HUES6 (cell line): ENCODE measurements around the gene DNAAF8.

Experiments
- H3K27ac ChIP-seq: 2 replicates; pipeline ENCODE4 v1.7.0; 2013; ENCODE audit warnings: low read depth, mild to moderate bottlenecking, low read length, inconsistent platforms
- H3K27me3 ChIP-seq: 2 replicates; pipeline ENCODE4 v1.6.1; 2013; ENCODE audit warnings: low read length; ENCODE audit not compliant: control insufficient read depth, insufficient read depth
- H3K36me3 ChIP-seq: 2 replicates; pipeline ENCODE4 v1.6.1; 2013; ENCODE audit warnings: low read length; ENCODE audit not compliant: control insufficient read depth, insufficient read depth
- H3K4me1 ChIP-seq: 2 replicates; pipeline ENCODE4 v1.6.1; 2013; ENCODE audit warnings: low read length; ENCODE audit not compliant: control insufficient read depth, insufficient read depth
- H3K4me3 ChIP-seq: 2 replicates; pipeline ENCODE4 v1.5.1; 2013; ENCODE audit warnings: low read depth, low read length
- H3K9ac ChIP-seq: one replicate; pipeline ENCODE4 v1.6.1; 2013; ENCODE audit warnings: mild to moderate bottlenecking, low read length
- H3K9me3 ChIP-seq: 2 replicates; pipeline ENCODE4 v1.6.1; 2013; ENCODE audit warnings: low read depth, low read length; ENCODE audit not compliant: control insufficient read depth, insufficient read depth

DNAAF8 gene

GRCh38 chr16:4785758-4786433, 51.6 kb downstream of the DNAAF8 start:
- H3K9ac ChIP-seq: no peak overlapping the region
- no peaks in the 10 kb centered on the region for H3K9me3 ChIP-seq
- H3K27ac ChIP-seq: no peak overlapping the region
- no peaks in the 10 kb centered on the region for H3K36me3 ChIP-seq
- H3K27me3 ChIP-seq: no peaks in the 10 kb centered on the region; the same call in 1 of the 2 replicates
- no peak overlapping the region for H3K4me3 ChIP-seq
- peaks cover 14% of the 10 kb centered on the region for H3K4me1 ChIP-seq

DNA sequence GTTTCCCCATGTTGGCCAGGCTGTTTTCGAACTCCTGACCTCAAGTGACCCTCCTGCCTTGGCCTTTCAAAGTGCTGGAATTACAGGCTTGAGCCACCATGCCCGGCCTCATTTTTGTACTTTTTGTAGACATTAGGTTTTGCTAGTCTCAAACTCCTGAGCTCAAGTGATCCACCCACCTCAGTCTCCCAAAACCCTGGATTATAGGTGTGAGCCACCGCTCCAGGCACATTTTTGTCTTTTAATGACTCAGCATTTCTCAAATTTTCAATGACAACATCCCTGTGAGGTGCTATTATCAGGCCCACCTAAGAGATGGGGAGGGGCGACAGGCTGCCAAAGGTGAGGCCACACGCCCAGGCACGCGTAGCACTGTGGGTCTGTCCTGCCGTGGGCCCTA, 52.7 kb downstream of the DNAAF8 start:
- no peak overlapping the region for H3K27ac ChIP-seq
- no peaks in the 10 kb centered on the region; the same call in 1 of the 2 replicates for H3K27me3 ChIP-seq
- H3K4me1 ChIP-seq: peaks cover 14% of the 10 kb centered on the region
- no peaks in the 10 kb centered on the region for H3K36me3 ChIP-seq
- H3K9me3 ChIP-seq: no peaks in the 10 kb centered on the region
- no peak overlapping the region for H3K4me3 ChIP-seq
- H3K9ac ChIP-seq: no peak overlapping the region

DNA sequence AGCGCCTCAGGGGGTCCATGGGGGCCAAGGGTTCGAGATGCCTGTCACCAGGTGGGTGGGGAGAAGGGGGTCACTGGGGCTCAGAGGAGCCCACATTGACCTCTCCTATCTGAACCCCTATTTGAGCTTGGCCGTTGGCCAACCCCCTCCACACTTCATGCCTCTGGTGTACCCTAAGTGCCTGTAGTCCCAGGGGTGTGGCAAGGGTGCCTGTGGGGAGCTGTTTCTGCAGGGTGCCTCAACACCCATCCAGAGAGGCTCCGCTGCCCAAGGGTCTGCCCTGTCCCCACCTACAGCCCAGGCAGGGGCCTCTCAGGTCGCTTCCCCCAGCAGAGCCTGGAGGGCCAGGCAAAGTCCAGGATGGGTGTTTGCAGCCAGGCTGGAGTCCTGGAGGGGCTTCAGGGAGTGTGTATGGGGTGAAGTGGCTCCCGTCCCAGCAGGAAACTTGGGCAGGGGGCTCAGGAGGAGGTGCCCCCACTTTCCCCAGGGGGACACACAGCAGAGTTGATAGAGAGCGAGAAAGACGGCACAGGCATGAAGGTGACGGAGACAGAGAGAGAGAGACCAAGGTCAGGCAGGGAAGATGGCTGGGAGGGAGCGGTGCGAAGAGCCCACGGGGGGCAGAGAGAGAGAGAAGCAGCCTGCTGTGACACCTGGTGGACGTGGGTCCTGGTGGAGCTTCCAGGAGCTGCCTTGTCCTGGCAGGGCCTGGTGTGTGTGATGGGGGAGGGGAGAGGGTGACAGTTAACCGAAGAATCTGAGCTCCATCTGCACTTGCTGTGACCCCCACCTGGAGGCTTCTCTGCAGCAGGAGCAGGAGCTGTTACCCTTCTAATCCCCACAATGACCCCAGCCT, 53.5 kb downstream of the DNAAF8 start, which contains the start of gene SEPTIN12:
SEPTIN12 (minus strand) TSS at position 719 of the 856 bp plus-strand sequence; CDS start at position 19, 700 bp downstream.
- Histone ChIP-seq H3K27ac (no peak within 1 kb of the TSS), H3K9me3 (no peaks in the 10 kb centered on the region), H3K4me3 (no peak within 1 kb of the TSS), H3K27me3 (no peaks in the 10 kb centered on the region; the same call in 1 of the 2 replicates), H3K36me3 (no peaks in the 10 kb centered on the region), H3K9ac (no peak within 1 kb of the TSS), H3K4me1 (peaks cover 14% of the 10 kb centered on the region)

GRCh38 chr16:4788489-4788889, 54.2 kb downstream of the DNAAF8 start:
- Histone ChIP-seq H3K9ac (no peak overlapping the region), H3K27me3 (no peaks in the 10 kb centered on the region; the same call in 1 of the 2 replicates)

GRCh38 chr16:4788910-4789309, 54.6 kb downstream of the DNAAF8 start:
- no peaks in the 10 kb centered on the region for H3K9me3 ChIP-seq
- H3K9ac ChIP-seq: no peak overlapping the region
- no peak overlapping the region for H3K27ac ChIP-seq
- H3K27me3 ChIP-seq: no peaks in the 10 kb centered on the region; the same call in 1 of the 2 replicates
- no peak overlapping the region for H3K4me3 ChIP-seq
- no peaks in the 10 kb centered on the region for H3K36me3 ChIP-seq
- H3K4me1 ChIP-seq: peaks cover 14% of the 10 kb centered on the region

More at GRCh38 chr16:4788489-4788889, 54.2 kb downstream of the DNAAF8 start:
- H3K27ac ChIP-seq: no peak overlapping the region
- H3K9me3 ChIP-seq: no peaks in the 10 kb centered on the region
- H3K36me3 ChIP-seq: no peaks in the 10 kb centered on the region
- H3K4me3 ChIP-seq: no peak overlapping the region
- peaks cover 14% of the 10 kb centered on the region for H3K4me1 ChIP-seq

DNA sequence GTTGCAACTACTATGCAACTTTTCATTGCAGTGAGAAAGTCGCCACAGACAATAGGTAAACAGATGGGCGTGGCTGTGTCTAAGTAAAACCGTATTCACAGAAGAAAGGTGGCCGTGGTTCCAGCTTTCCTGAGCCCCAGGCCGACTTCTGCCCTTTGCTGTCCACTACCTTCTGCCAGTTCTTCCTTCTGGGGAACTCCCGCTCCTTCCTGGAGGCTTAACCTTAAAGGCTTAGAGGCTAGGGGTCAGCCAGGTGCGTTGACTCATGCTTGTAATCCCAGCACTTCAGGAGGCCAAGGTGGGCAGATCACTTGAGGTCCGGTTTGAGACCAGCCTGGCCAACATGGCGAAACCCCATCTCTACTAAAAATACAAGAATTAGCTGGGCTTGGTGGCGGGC, 55.9 kb downstream of the DNAAF8 start:
- Histone ChIP-seq H3K9me3 (no peaks in the 10 kb centered on the region), H3K27ac (no peak overlapping the region), H3K27me3 (no peaks in the 10 kb centered on the region; the same call in 1 of the 2 replicates), H3K4me1 (peaks cover 14% of the 10 kb centered on the region), H3K36me3 (no peaks in the 10 kb centered on the region), H3K4me3 (no peak overlapping the region), H3K9ac (no peak overlapping the region)

DNA sequence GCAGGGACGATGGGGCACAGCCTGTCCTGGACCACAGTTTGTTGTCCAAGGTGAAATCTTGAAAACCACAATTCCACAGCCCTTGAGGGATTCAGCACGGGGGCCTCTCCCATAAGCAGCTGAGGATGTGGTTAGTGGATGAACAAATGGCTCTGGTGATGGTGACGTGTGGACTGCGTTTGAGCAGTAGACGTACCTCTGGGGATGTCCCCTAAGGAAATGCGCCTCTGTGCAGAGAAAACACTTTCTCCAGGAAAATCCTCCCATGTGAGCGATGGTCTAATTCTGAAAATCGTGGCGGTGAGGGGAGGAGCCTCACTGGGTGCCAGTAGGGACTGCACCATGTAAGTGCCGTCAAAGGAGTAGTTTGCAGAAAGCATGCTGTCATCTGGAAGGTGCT, 56.5 kb downstream of the DNAAF8 start:
- Histone ChIP-seq H3K9me3 (no peaks in the 10 kb centered on the region), H3K27ac (no peak overlapping the region), H3K36me3 (no peaks in the 10 kb centered on the region; the same call in 1 of the 2 replicates), H3K9ac (no peak overlapping the region), H3K4me3 (no peak overlapping the region), H3K27me3 (no peaks in the 10 kb centered on the region; the same call in 1 of the 2 replicates), H3K4me1 (peaks cover 14% of the 10 kb centered on the region)

GRCh38 chr16:4792951-4793513, 58.7 kb downstream of the DNAAF8 start:
- peaks cover 10% of the 10 kb centered on the region for H3K4me1 ChIP-seq
- H3K27me3 ChIP-seq: no peaks in the 10 kb centered on the region

DNA sequence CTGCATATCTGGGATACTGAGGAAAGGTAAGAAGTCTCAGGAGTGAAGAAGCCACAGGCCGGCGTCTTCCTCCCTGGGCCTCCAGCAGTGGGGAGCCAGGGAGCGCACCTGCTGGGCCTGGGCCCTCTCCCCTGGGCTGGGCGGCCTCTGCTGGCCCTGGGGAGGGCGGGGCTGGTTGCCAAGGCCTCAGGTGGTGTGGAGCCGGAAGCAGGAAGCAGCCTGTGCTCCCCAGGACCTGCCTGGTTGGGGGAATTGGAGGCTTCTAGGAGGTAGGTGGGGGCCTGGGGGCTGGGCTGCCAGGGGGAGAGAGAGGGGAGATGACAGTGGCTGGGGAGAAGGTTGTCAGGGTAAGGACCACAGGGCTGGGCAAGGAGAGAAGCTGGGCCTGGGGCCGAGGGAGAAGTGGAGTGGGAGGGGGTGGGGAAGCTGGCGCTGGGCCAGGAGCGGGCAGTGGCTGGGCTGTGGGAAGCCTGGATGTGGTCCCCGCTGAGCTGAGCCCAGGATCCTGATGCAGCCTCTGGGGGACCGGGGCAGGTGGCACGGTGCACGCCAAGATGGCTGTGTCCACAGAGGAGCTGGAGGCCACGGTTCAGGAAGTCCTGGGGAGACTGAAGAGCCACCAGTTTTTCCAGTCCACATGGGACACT, 61.0 kb downstream of the DNAAF8 start, which contains the start of gene SMIM22:
SMIM22 (plus strand) TSS at position 189 of the 647 bp plus-strand sequence; CDS start at position 555, 366 bp downstream.
- H3K4me3 ChIP-seq: no peak within 1 kb of the TSS

More at GRCh38 chr16:4792951-4793513, 58.7 kb downstream of the DNAAF8 start:
- H3K27ac ChIP-seq: no peak overlapping the region
- no peak overlapping the region for H3K4me3 ChIP-seq
- H3K36me3 ChIP-seq: peaks cover 9% of the 10 kb centered on the region
- H3K9me3 ChIP-seq: no peaks in the 10 kb centered on the region
- no peak overlapping the region for H3K9ac ChIP-seq

DNA sequence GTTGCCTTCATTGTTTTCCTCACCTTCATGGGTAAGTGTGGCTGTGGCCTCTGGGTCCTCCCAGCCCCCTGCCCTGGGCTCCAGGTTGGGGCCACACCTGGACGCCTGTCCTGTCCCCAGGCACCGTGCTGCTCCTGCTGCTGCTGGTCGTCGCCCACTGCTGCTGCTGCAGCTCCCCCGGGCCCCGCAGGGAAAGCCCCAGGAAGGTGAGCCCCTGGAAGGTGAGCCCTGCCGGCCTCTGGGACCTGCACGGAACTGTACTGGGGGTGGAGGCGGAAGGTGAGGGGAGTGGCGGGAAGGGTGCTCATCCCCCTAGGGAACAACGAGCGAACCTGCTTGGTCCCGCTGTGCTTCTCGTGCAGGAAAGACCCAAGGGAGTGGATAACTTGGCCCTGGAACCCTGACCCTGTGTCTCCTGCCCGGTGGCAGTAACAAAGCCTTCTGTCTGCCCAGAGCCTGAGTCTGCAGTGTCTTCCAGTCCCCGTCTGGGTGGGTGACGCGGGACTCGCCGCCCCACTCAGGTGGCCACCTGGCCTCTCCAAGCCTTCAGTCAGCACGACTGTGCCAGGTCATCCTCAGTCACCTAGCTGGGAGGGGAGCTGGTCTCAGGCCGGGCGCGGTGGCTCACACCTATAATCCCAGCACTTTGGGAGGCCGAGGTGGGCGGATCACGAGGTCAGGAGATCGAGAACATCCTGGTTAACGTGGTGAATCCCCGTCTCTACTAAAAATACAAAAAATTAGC, 61.7 kb downstream of the DNAAF8 start:
- no peaks in the 10 kb centered on the region for H3K27me3 ChIP-seq
- peaks cover 30% of the 10 kb centered on the region for H3K36me3 ChIP-seq
- H3K4me1 ChIP-seq: peaks cover 4% of the 10 kb centered on the region
- H3K4me3 ChIP-seq: no peak overlapping the region
- no peaks in the 10 kb centered on the region for H3K9me3 ChIP-seq
- H3K9ac ChIP-seq: no peak overlapping the region
- no peak overlapping the region for H3K27ac ChIP-seq

More for the DNA sequence above, 61.0 kb downstream of the DNAAF8 start, which contains the start of gene SMIM22:
- Histone ChIP-seq H3K4me1 (no peaks in the 10 kb centered on the region), H3K9me3 (no peaks in the 10 kb centered on the region), H3K36me3 (peaks cover 30% of the 10 kb centered on the region), H3K9ac (no peak within 1 kb of the TSS), H3K27me3 (no peaks in the 10 kb centered on the region), H3K27ac (no peak within 1 kb of the TSS)
